K562 (cell line): ENCODE measurements around the gene FERMT3. TPM values are rescaled to one million over a fixed set of nuclear protein-coding genes. Genes with fewer than 3 reads are reported as not detected.

Experiments used
- BHLHE40 ChIP-seq: IDR thresholded peaks from 2 replicates; pipeline ENCODE4 v1.6.1; 2011; ENCODE audit warnings: low read length, improper control_type of control experiment
- FOXJ3 ChIP-seq: sonication (generic); formaldehyde crosslinking; IDR thresholded peaks from 2 replicates; pipeline ENCODE4 v1.4.0; 2020; ENCODE audit warnings: mild to moderate bottlenecking, missing genetic modification reagents
- LARP7 ChIP-seq: fragments of 450-650 bp; IDR thresholded peaks from 2 replicates; pipeline ENCODE4 v1.6.1; 2016
- NR2F6 ChIP-seq: fragments of 450-650 bp; formaldehyde crosslinking; IDR thresholded peaks from 2 replicates; pipeline ENCODE4 v1.4.0; 2020; ENCODE audit warnings: mild to moderate bottlenecking
- POLR3A ChIP-seq: IDR thresholded peaks from 2 replicates; pipeline ENCODE4 v1.6.1; 2011; ENCODE audit warnings: borderline replicate concordance, mild to moderate bottlenecking, moderate library complexity; ENCODE audit not compliant: insufficient read length, insufficient read depth; ENCODE audit errors: extremely low read depth
- SAFB2 ChIP-seq: fragments of 200-400 bp; formaldehyde crosslinking; IDR thresholded peaks from 2 replicates; pipeline ENCODE4 v1.6.1; 2018; ENCODE audit warnings: borderline replicate concordance, low read length, low read depth, moderate library complexity; ENCODE audit not compliant: severe bottlenecking
- SETDB1 ChIP-seq: IDR thresholded peaks from one replicate; pipeline ENCODE4 v1.6.1; 2012; ENCODE audit warnings: low read length, control low read depth, inconsistent platforms
- SP2 ChIP-seq: IDR thresholded peaks from 2 replicates; pipeline ENCODE4 v1.6.1; 2011; ENCODE audit warnings: mild to moderate bottlenecking, low read depth, low read length, moderate library complexity; ENCODE audit not compliant: poor library complexity, severe bottlenecking; ENCODE audit errors: extremely low read depth
- XRCC4 ChIP-seq: IDR thresholded peaks from one replicate; pipeline ENCODE4 v1.6.1; 2011; ENCODE audit not compliant: insufficient read depth, insufficient read length; ENCODE audit errors: extremely low read depth
- XRCC5 ChIP-seq: fragments of 200-400 bp; formaldehyde crosslinking; IDR thresholded peaks from 2 replicates; pipeline ENCODE4 v1.6.1; 2017; ENCODE audit warnings: low read depth, mild to moderate bottlenecking, low read length
- ZNF23 ChIP-seq: fragments of 250-450 bp; sonication (Bioruptor Pico); IDR thresholded peaks from 2 replicates; pipeline ENCODE4 v1.4.0; 2020; ENCODE audit warnings: mild to moderate bottlenecking
- ZNF407 ChIP-seq: fragments of 450-650 bp; IDR thresholded peaks from 2 replicates; pipeline ENCODE4 v1.6.1; 2016; ENCODE audit warnings: low read depth
- ZNF644 ChIP-seq: fragments of 200-800 bp; sonication (Bioruptor generic); IDR thresholded peaks from 2 replicates; pipeline ENCODE4 v1.6.1; 2016; ENCODE audit warnings: low read depth, missing genetic modification characterization, missing compliant biosample characterization
- ZNF717 ChIP-seq: fragments of 250-450 bp; sonication (Bioruptor Pico); IDR thresholded peaks from 2 replicates; pipeline ENCODE4 v1.5.0; 2021
- polyA plus RNA-seq, 8 experiments: library from polyadenylated mRNA; depleted of rRNA in 4 of 8; stranded (reverse) in 5 of 8; unstranded in 3 of 8; fragments of >200 nt; fragmentation: Nextera tagmentation in 2 of 8; fragmentation: Illumina TruSeq in 1 of 8; extraction: Ambion mirVana in 2 of 8; extraction: Trizol in 1 of 8; gene quantifications; 2 replicates each; pipeline versions ENCODE4 v1.2.1 to v1.2.3, GENCODE V29; 2011 to 2014; ENCODE audit warnings: inconsistent platforms in 1 of 8, missing spikeins in 1 of 8
- total RNA-seq, 7 experiments: library from RNA; depleted of rRNA in 6 of 7; stranded (reverse); fragments of >200 nt in 6 of 7; fragmentation: Illumina TruSeq in 2 of 7; extraction: Trizol in 2 of 7; gene quantifications; 2 replicates each; pipeline versions ENCODE4 v1.2.1 to v1.2.3, GENCODE V29; 2011 to 2021; ENCODE audit warnings: low replicate concordance in 1 of 7
- TF ChIP-seq, protein P1 (sequence below): sonication (generic); formaldehyde crosslinking; IDR thresholded peaks from 2 replicates; pipeline ENCODE4 v1.9.0; 2022; ENCODE audit warnings: mild to moderate bottlenecking, missing genetic modification reagents
- TF ChIP-seq, protein P2 (sequence below), 2 experiments: IDR thresholded peaks in 1 of 2; conservative IDR thresholded peaks in 1 of 2; 2 replicates each; pipeline ENCODE4 v1.6.1; 2016; ENCODE audit warnings: low read depth in 2 of 2, mild to moderate bottlenecking in 1 of 2, missing compliant biosample characterization in 1 of 2, missing genetic modification characterization in 1 of 2, moderate library complexity in 1 of 2

The FERMT3 gene
- total and polyA plus RNA-seq, 9 of the 15 experiments (the other 6 are each of a cell fraction or from before 2014, with no cell fraction given): 3.2 to 275 (median 79.7) TPM

GRCh38 chr11:64245797-64246620, 39.5 kb downstream of the FERMT3 start (continued):
- TF ChIP-seq SP2: no peak
- TF ChIP-seq SAFB2: no peak
- TF ChIP-seq BHLHE40: no peak
- no peak for TF ChIP-seq ZNF717
- no peak for TF ChIP-seq SETDB1
- no peak for TF ChIP-seq ZNF644 (tag)
- TF ChIP-seq, protein P1, sequence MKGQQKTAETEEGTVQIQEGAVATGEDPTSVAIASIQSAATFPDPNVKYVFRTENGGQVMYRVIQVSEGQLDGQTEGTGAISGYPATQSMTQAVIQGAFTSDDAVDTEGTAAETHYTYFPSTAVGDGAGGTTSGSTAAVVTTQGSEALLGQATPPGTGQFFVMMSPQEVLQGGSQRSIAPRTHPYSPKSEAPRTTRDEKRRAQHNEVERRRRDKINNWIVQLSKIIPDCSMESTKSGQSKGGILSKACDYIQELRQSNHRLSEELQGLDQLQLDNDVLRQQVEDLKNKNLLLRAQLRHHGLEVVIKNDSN (CRISPR knock-in tag): no peak
- TF ChIP-seq NR2F6 (CRISPR knock-in tag): no peak
- TF ChIP-seq XRCC4: no peak
- no peak for TF ChIP-seq XRCC5
- TF ChIP-seq, protein P2, sequence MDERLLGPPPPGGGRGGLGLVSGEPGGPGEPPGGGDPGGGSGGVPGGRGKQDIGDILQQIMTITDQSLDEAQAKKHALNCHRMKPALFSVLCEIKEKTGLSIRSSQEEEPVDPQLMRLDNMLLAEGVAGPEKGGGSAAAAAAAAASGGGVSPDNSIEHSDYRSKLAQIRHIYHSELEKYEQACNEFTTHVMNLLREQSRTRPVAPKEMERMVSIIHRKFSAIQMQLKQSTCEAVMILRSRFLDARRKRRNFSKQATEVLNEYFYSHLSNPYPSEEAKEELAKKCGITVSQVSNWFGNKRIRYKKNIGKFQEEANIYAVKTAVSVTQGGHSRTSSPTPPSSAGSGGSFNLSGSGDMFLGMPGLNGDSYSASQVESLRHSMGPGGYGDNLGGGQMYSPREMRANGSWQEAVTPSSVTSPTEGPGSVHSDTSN (CRISPR knock-in tag; IDR thresholded peaks at IDR 0.05; ENCODE audit: low read depth): no peak
- TF ChIP-seq, protein P2 (tag; conservative IDR thresholded peaks at IDR 0.05; ENCODE audit: low read depth): no peak
- TF ChIP-seq ZNF407: no peak
- TF ChIP-seq POLR3A: no peak
- no peak for TF ChIP-seq FOXJ3 (CRISPR knock-in tag)
- no peak for TF ChIP-seq ZNF23 (CRISPR knock-in tag)
- peak; percentile 18; the same call in 1 of the 2 replicates for TF ChIP-seq LARP7
